ENCODE data around the gene LPP. TPM values are rescaled to one million over a fixed set of nuclear protein-coding genes. Genes with fewer than 3 reads are reported as not detected.

Gene LPP
- total and polyA plus RNA-seq, 2 donors (not counting 1 experiment from before 2014, with no cell fraction given), result 7.6 to 81.7 TPM

GRCh38 chr3:188431040-188431439 lies 277.1 kb downstream of the LPP start:
- peak overlapping the region; percentile 74 for H3K27ac Mint-ChIP-seq

GRCh38 chr3:188431553-188431952 lies 277.6 kb downstream of the LPP start:
- POLR2A ChIA-PET, result interaction anchor here (1.8 kb wide), 1 partner anchor 14 kb away, joined by 6 read pairs; no protein-coding TSS in a partner anchor

More at GRCh38 chr3:188431040-188431439, 277.1 kb downstream of the LPP start:
- Histone ChIP-seq H3K79me2 (ENCODE audit: control insufficient read depth, insufficient read depth, low read length) (peaks cover 32% of the 10 kb centered on the region), H3K27ac (ENCODE audit: low read length in 2 of 2) (peak overlapping the region; percentile 35 to 99), H3K36me3 (replicated peaks in 1 of 2; ENCODE audit: control extremely low read depth in 1 of 2, control insufficient read depth in 1 of 2, extremely low read depth in 1 of 2, insufficient read depth in 2 of 2, low read length in 1 of 2) (no peaks in the 10 kb centered on the region), H2AFZ (ENCODE audit: insufficient read depth, low read depth, low read length, poor library complexity, severe bottlenecking) (peak overlapping the region; percentile 44), H3K27me3 (replicated peaks in 1 of 4; ENCODE audit: control extremely low read depth in 1 of 4, control insufficient read depth in 3 of 4, insufficient read depth in 4 of 4, low read length in 3 of 4) (no peaks in the 10 kb centered on the region), H3K4me2 (replicated peaks; ENCODE audit: low read depth, low read length, poor library complexity, severe bottlenecking) (peak overlapping the region; percentile 53), H3K4me1 (ENCODE audit: control insufficient read depth in 2 of 2, insufficient read depth in 2 of 2, low read length in 2 of 2) (peaks cover 58 to 76% of the 10 kb centered on the region in 2 donors), H3K9ac (ENCODE audit: low read length) (no peak overlapping the region), H3K9me3 (ENCODE audit: control extremely low read depth in 1 of 3, control insufficient read depth in 2 of 3, insufficient read depth in 1 of 3, low read length in 2 of 3) (peaks cover 0 to 7% (median 0%) of the 10 kb centered on the region in 3 donors), H3K4me3 (ENCODE audit: control extremely low read depth in 1 of 5, extremely low read depth in 1 of 5, insufficient read depth in 1 of 5, low read depth in 2 of 5, low read length in 4 of 5) (no peak overlapping the region), H4K20me1 (ENCODE audit: control insufficient read depth, insufficient read depth, low read length, poor library complexity, severe bottlenecking) (no peaks in the 10 kb centered on the region)
- intact Hi-C loops (cut with micrococcal nuclease), result loop anchor here (1.0 to 5.0 kb wide), 2 partner anchors 8 to 279 kb away; partner anchors contain the start of gene LPP
- peak overlapping the region; percentile 3 for H3K4me3 Mint-ChIP-seq
- no peaks in the 10 kb centered on the region for H3K9me3 Mint-ChIP-seq (ENCODE audit: insufficient read depth)
- ATAC-seq (ENCODE audit: low read depth), result no peak
- no CpG with 5 or more reads among the region's 5 CpGs for WGBS (ENCODE audit: insufficient coverage)
- TF ChIP-seq EZH2 (IDR thresholded peaks at IDR 0.05; ENCODE audit: borderline replicate concordance, insufficient read depth, low read depth, low read length, poor library complexity, severe bottlenecking), result no peak
- H3K27me3 Mint-ChIP-seq, result no peaks in the 10 kb centered on the region
- no peak for DNase-seq
- peaks cover 85% of the 10 kb centered on the region for H3K4me1 Mint-ChIP-seq
- ChIA-PET CTCF (interaction anchor here (1.0 to 1.7 kb wide), 5 partner anchors 9 to 691 kb away, joined by 3 to 9 read pairs (median 5); no protein-coding TSS in a partner anchor), POLR2A (no interaction called here)

More at GRCh38 chr3:188431553-188431952, 277.6 kb downstream of the LPP start:
- peak overlapping the region; percentile 74 for H3K27ac Mint-ChIP-seq
- H3K27me3 Mint-ChIP-seq, result no peaks in the 10 kb centered on the region
- Histone ChIP-seq H3K27ac (ENCODE audit: low read length in 2 of 2) (peak overlapping the region; percentile 35 to 99), H3K4me3 (ENCODE audit: control extremely low read depth in 1 of 5, extremely low read depth in 1 of 5, insufficient read depth in 1 of 5, low read depth in 2 of 5, low read length in 4 of 5) (no peak overlapping the region), H3K4me1 (ENCODE audit: control insufficient read depth in 2 of 2, insufficient read depth in 2 of 2, low read length in 2 of 2) (peaks cover 58 to 76% of the 10 kb centered on the region in 2 donors), H2AFZ (ENCODE audit: insufficient read depth, low read depth, low read length, poor library complexity, severe bottlenecking) (peak overlapping the region; percentile 44), H3K4me2 (replicated peaks; ENCODE audit: low read depth, low read length, poor library complexity, severe bottlenecking) (peak overlapping the region; percentile 53), H3K27me3 (replicated peaks in 1 of 4; ENCODE audit: control extremely low read depth in 1 of 4, control insufficient read depth in 3 of 4, insufficient read depth in 4 of 4, low read length in 3 of 4) (no peaks in the 10 kb centered on the region), H4K20me1 (ENCODE audit: control insufficient read depth, insufficient read depth, low read length, poor library complexity, severe bottlenecking) (no peaks in the 10 kb centered on the region), H3K9ac (ENCODE audit: low read length) (no peak overlapping the region), H3K79me2 (ENCODE audit: control insufficient read depth, insufficient read depth, low read length) (peaks cover 33% of the 10 kb centered on the region), H3K36me3 (replicated peaks in 1 of 2; ENCODE audit: control extremely low read depth in 1 of 2, control insufficient read depth in 1 of 2, extremely low read depth in 1 of 2, insufficient read depth in 2 of 2, low read length in 1 of 2) (no peaks in the 10 kb centered on the region), H3K9me3 (ENCODE audit: control extremely low read depth in 1 of 3, control insufficient read depth in 2 of 3, insufficient read depth in 1 of 3, low read length in 2 of 3) (peaks cover 0 to 7% (median 0%) of the 10 kb centered on the region in 3 donors)
- H3K4me1 Mint-ChIP-seq, result peaks cover 82% of the 10 kb centered on the region
- no peaks in the 10 kb centered on the region for H3K9me3 Mint-ChIP-seq (ENCODE audit: insufficient read depth)
- DNase-seq, result no peak
- TF ChIP-seq CTCF (IDR thresholded peaks at IDR 0.05), result no peak
- no peak for TF ChIP-seq EZH2 (IDR thresholded peaks at IDR 0.05; ENCODE audit: borderline replicate concordance, insufficient read depth, low read depth, low read length, poor library complexity, severe bottlenecking)
- WGBS (ENCODE audit: insufficient coverage), result no CpG with 5 or more reads among the region's 3 CpGs
- H3K4me3 Mint-ChIP-seq, result peak overlapping the region; percentile 3
- CTCF ChIA-PET, result interaction anchor here (1.0 to 1.8 kb wide), 5 partner anchors 9 to 691 kb away, joined by 3 to 9 read pairs (median 5); no protein-coding TSS in a partner anchor
- intact Hi-C loops (cut with micrococcal nuclease), result loop anchor here (1.0 to 5.0 kb wide), 2 partner anchors 8 to 279 kb away; partner anchors contain the start of gene LPP
- ATAC-seq (ENCODE audit: low read depth), result no peak
